ENCODE measurements around the gene GOLGA2.

The GOLGA2 gene

DNA sequence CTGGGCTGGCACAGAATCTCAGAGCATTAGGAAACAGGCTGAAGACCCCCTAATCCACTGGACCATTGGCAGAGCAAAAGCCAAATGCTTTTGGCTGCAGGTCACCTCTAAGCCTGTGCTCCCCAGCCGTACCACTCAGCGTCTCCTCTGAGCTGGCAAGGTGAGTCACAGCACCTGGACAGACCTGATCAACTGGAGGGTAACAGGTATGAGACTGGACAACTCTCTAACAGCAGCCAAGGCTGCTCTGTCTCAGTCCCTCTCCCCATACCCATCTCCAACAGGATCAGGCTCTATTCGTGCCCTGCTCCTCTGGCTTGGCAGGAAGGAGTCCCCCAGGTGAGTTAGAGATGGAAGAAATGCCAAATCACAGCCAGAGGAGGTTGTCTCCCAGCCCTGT is 4.7 kb downstream of the GOLGA2 start:
- Histone ChIP-seq H3K9me3 (replicated peaks in 1 of 2; ENCODE audit: control insufficient read depth in 2 of 2, insufficient read depth in 1 of 2, low read depth in 1 of 2, low read length in 2 of 2) (no peaks in the 10 kb centered on the region), H3K18ac (ENCODE audit: low read length) (no peak overlapping the region), H3K27ac (replicated peaks; ENCODE audit: low read length) (no peak overlapping the region), H2AFZ (ENCODE audit: low read length) (no peak overlapping the region), H4K91ac (ENCODE audit: low read depth, low read length, poor library complexity) (no peak overlapping the region), H3K4ac (ENCODE audit: low read length) (no peak overlapping the region), H3K4me3 (ENCODE audit: low read length in 2 of 2) (no peak overlapping the region), H4K8ac (ENCODE audit: low read depth, low read length) (no peak overlapping the region), H3K36me3 (replicated peaks in 1 of 2; ENCODE audit: control insufficient read depth in 2 of 2, insufficient read depth in 2 of 2, low read length in 2 of 2) (peaks cover 20 to 66% of the 10 kb centered on the region in 2 donors), H2BK120ac (ENCODE audit: low read depth, low read length) (no peak overlapping the region), H3K9ac (ENCODE audit: low read depth, low read length, poor library complexity) (no peak overlapping the region), H3K4me2 (ENCODE audit: insufficient read depth, low read length, poor library complexity, severe bottlenecking) (no peak overlapping the region), H3K23ac (ENCODE audit: low read depth, low read length, poor library complexity) (no peak overlapping the region), H2AK5ac (ENCODE audit: low read depth, low read length) (no peak overlapping the region), H3K4me1 (ENCODE audit: control insufficient read depth in 2 of 2, insufficient read depth in 1 of 2, low read depth in 1 of 2, low read length in 2 of 2) (peaks cover 3 to 4% of the 10 kb centered on the region in 2 donors), H3K79me1 (ENCODE audit: low read depth, low read length) (peaks cover 2% of the 10 kb centered on the region), H3K27me3 (ENCODE audit: control insufficient read depth in 3 of 3, insufficient read depth in 3 of 3, low read depth in 1 of 3, low read length in 3 of 3) (peaks cover 0 to 2% (median 0%) of the 10 kb centered on the region in 3 experiments), H2BK12ac (ENCODE audit: low read length) (no peak overlapping the region), H2BK15ac (ENCODE audit: low read length) (no peak overlapping the region), H3K14ac (ENCODE audit: low read length) (no peak overlapping the region), H2BK5ac (ENCODE audit: low read length) (no peak overlapping the region)
- no peak for DNase-seq (ENCODE audit: low spot score)
- no CpG with 5 or more reads among the region's 3 CpGs for WGBS, 2 donors (ENCODE audit: extremely low coverage in 2 of 2, insufficient read length in 2 of 2, insufficient replicate concordance in 1 of 2)

DNA sequence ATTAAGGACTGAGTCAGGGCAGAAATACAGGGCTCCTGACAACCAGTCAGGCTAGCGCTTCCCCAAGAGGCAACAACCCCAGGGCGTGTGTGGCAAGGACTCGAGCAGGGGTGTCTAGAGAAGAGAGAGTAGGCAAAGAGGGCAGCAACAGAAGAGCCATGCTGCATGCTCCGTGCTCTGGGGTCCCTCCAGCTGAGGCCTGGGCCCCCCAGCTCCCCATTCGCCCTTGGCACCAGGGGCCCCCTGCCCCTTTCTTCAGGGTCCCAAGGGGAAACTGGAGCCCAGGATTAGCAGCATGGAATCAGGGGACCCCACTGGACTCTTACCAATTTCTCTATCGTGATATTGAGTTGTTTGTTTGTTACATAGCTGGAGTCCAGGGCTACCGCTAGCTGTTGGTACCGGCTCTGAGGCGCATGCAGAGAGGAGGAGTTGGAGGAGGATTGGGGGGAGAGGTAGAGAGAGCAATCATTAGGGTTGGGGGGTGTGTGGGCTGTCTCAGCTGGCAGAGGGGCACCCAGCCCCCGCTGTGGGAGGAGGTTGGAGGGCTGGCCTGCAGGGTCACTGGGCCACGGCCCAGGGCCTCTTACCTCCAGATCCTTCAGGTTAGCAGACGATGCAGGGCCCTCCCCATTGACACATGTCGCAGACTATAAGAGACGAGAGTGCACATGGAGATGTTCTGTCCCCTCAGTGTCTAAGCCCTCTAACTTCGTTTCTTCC is 8.8 kb downstream of the GOLGA2 start:
- H3K14ac ChIP-seq (ENCODE audit: low read length), result no peak overlapping the region
- H2AK5ac ChIP-seq (ENCODE audit: low read depth, low read length), result no peak overlapping the region
- no peaks in the 10 kb centered on the region for H3K27me3 ChIP-seq (ENCODE audit: control insufficient read depth in 3 of 3, insufficient read depth in 3 of 3, low read depth in 1 of 3, low read length in 3 of 3)
- no peak overlapping the region for H2AFZ ChIP-seq (ENCODE audit: low read length)
- no peak overlapping the region for H2BK120ac ChIP-seq (ENCODE audit: low read depth, low read length)
- no peak overlapping the region for H3K9ac ChIP-seq (ENCODE audit: low read depth, low read length, poor library complexity)
- no peak overlapping the region for H3K27ac ChIP-seq (replicated peaks; ENCODE audit: low read length)
- H4K91ac ChIP-seq (ENCODE audit: low read depth, low read length, poor library complexity), result no peak overlapping the region
- H3K4me1 ChIP-seq (ENCODE audit: control insufficient read depth in 2 of 2, insufficient read depth in 1 of 2, low read depth in 1 of 2, low read length in 2 of 2), result no peaks in the 10 kb centered on the region
- H2BK12ac ChIP-seq (ENCODE audit: low read length), result no peak overlapping the region
- no peak overlapping the region for H3K4me3 ChIP-seq (ENCODE audit: low read length in 2 of 2)
- H2BK5ac ChIP-seq (ENCODE audit: low read length), result no peak overlapping the region
- no peak overlapping the region for H3K23ac ChIP-seq (ENCODE audit: low read depth, low read length, poor library complexity)
- peaks cover 29 to 78% of the 10 kb centered on the region in 2 donors for H3K36me3 ChIP-seq (replicated peaks in 1 of 2; ENCODE audit: control insufficient read depth in 2 of 2, insufficient read depth in 2 of 2, low read length in 2 of 2)
- no peak for DNase-seq (ENCODE audit: low spot score)
- no peaks in the 10 kb centered on the region for H3K79me1 ChIP-seq (ENCODE audit: low read depth, low read length)
- H3K9me3 ChIP-seq (replicated peaks in 1 of 2; ENCODE audit: control insufficient read depth in 2 of 2, insufficient read depth in 1 of 2, low read depth in 1 of 2, low read length in 2 of 2), result no peaks in the 10 kb centered on the region
- H4K8ac ChIP-seq (ENCODE audit: low read depth, low read length), result no peak overlapping the region
- H2BK15ac ChIP-seq (ENCODE audit: low read length), result no peak overlapping the region
- no peak overlapping the region for H3K4me2 ChIP-seq (ENCODE audit: insufficient read depth, low read length, poor library complexity, severe bottlenecking)
- no CpG with 5 or more reads among the region's 15 CpGs for WGBS, 2 donors (ENCODE audit: extremely low coverage in 2 of 2, insufficient read length in 2 of 2, insufficient replicate concordance in 1 of 2)
- no peak overlapping the region for H3K18ac ChIP-seq (ENCODE audit: low read length)
- H3K4ac ChIP-seq (ENCODE audit: low read length), result no peak overlapping the region

DNA sequence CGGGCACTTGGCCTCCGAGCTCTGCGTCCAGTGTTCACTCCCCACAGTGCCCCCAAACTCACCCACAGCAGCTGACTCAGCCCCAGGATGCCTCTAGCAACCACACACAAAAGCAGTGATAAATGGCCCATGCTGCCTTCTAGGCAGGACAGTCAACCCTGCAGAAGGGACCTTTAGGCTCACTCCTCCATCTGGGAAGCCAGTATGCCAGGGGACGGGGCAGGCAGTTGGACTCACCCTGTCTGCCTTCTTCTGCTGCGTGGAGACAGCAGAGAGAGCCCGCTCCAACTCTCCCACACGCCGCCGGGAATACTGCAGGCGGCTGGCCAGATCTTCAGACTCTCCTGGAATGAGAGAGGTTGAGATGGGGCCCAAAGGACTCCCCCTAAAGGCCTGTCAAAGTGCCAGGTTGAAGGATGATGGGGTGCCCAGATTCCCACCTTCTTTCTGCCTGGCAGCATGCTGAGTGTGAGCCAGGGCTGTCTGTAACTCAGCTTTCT is 10.4 kb downstream of the GOLGA2 start:
- Histone ChIP-seq H3K14ac (ENCODE audit: low read length) (no peak overlapping the region), H3K23ac (ENCODE audit: low read depth, low read length, poor library complexity) (no peak overlapping the region), H3K27me3 (ENCODE audit: control insufficient read depth in 3 of 3, insufficient read depth in 3 of 3, low read depth in 1 of 3, low read length in 3 of 3) (no peaks in the 10 kb centered on the region), H2AFZ (ENCODE audit: low read length) (no peak overlapping the region), H3K4me1 (ENCODE audit: control insufficient read depth in 2 of 2, insufficient read depth in 1 of 2, low read depth in 1 of 2, low read length in 2 of 2) (no peaks in the 10 kb centered on the region), H4K91ac (ENCODE audit: low read depth, low read length, poor library complexity) (no peak overlapping the region), H3K9me3 (replicated peaks in 1 of 2; ENCODE audit: control insufficient read depth in 2 of 2, insufficient read depth in 1 of 2, low read depth in 1 of 2, low read length in 2 of 2) (no peaks in the 10 kb centered on the region), H2BK120ac (ENCODE audit: low read depth, low read length) (no peak overlapping the region), H3K4me3 (ENCODE audit: low read length in 2 of 2) (no peak overlapping the region), H3K79me1 (ENCODE audit: low read depth, low read length) (peaks cover under 1% of the 10 kb centered on the region), H3K36me3 (replicated peaks in 1 of 2; ENCODE audit: control insufficient read depth in 2 of 2, insufficient read depth in 2 of 2, low read length in 2 of 2) (peaks cover 34 to 82% of the 10 kb centered on the region in 2 donors), H3K4me2 (ENCODE audit: insufficient read depth, low read length, poor library complexity, severe bottlenecking) (no peak overlapping the region), H3K4ac (ENCODE audit: low read length) (no peak overlapping the region), H2AK5ac (ENCODE audit: low read depth, low read length) (no peak overlapping the region), H3K9ac (ENCODE audit: low read depth, low read length, poor library complexity) (no peak overlapping the region), H3K27ac (replicated peaks; ENCODE audit: low read length) (no peak overlapping the region), H2BK5ac (ENCODE audit: low read length) (no peak overlapping the region), H4K8ac (ENCODE audit: low read depth, low read length) (no peak overlapping the region), H2BK15ac (ENCODE audit: low read length) (no peak overlapping the region), H2BK12ac (ENCODE audit: low read length) (no peak overlapping the region), H3K18ac (ENCODE audit: low read length) (no peak overlapping the region)
- DNase-seq (ENCODE audit: low spot score), result no peak
- no CpG with 5 or more reads among the region's 10 CpGs for WGBS, 2 donors (ENCODE audit: extremely low coverage in 2 of 2, insufficient read length in 2 of 2, insufficient replicate concordance in 1 of 2)

DNA sequence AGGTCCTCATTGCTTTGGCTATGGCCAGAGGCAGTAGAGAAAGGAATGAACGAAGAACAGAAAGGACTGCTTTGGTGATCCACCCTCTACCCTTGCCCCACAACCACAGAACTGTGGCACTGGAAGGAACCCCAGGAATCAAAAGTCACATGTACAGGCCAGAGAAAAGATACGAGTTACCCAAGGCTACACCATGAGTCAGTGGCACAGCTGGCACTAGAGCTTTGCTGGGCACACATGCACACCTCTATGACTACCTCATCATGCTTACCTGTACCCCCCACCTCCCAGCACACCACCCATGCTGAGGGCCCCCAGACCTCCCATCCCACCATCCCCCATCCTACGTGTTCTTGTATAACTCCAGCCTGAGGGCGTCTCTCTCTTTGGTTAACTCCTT is 13.1 kb downstream of the GOLGA2 start:
- DNase-seq (ENCODE audit: low spot score), result no peak
- Histone ChIP-seq H4K8ac (ENCODE audit: low read depth, low read length) (no peak overlapping the region), H3K18ac (ENCODE audit: low read length) (no peak overlapping the region), H3K4me2 (ENCODE audit: insufficient read depth, low read length, poor library complexity, severe bottlenecking) (no peak overlapping the region), H2AK5ac (ENCODE audit: low read depth, low read length) (no peak overlapping the region), H2BK12ac (ENCODE audit: low read length) (no peak overlapping the region), H3K14ac (ENCODE audit: low read length) (no peak overlapping the region), H3K4me1 (ENCODE audit: control insufficient read depth in 2 of 2, insufficient read depth in 1 of 2, low read depth in 1 of 2, low read length in 2 of 2) (no peaks in the 10 kb centered on the region), H3K9ac (ENCODE audit: low read depth, low read length, poor library complexity) (no peak overlapping the region), H3K79me1 (ENCODE audit: low read depth, low read length) (peaks cover 2% of the 10 kb centered on the region), H2AFZ (ENCODE audit: low read length) (no peak overlapping the region), H3K9me3 (replicated peaks in 1 of 2; ENCODE audit: control insufficient read depth in 2 of 2, insufficient read depth in 1 of 2, low read depth in 1 of 2, low read length in 2 of 2) (no peaks in the 10 kb centered on the region), H2BK120ac (ENCODE audit: low read depth, low read length) (no peak overlapping the region), H3K27ac (replicated peaks; ENCODE audit: low read length) (no peak overlapping the region), H3K4me3 (ENCODE audit: low read length in 2 of 2) (no peak overlapping the region), H3K4ac (ENCODE audit: low read length) (no peak overlapping the region), H3K27me3 (ENCODE audit: control insufficient read depth in 3 of 3, insufficient read depth in 3 of 3, low read depth in 1 of 3, low read length in 3 of 3) (no peaks in the 10 kb centered on the region), H2BK5ac (ENCODE audit: low read length) (no peak overlapping the region), H4K91ac (ENCODE audit: low read depth, low read length, poor library complexity) (no peak overlapping the region), H3K36me3 (replicated peaks in 1 of 2; ENCODE audit: control insufficient read depth in 2 of 2, insufficient read depth in 2 of 2, low read length in 2 of 2) (peaks cover 40 to 87% of the 10 kb centered on the region in 2 donors), H3K23ac (ENCODE audit: low read depth, low read length, poor library complexity) (no peak overlapping the region), H2BK15ac (ENCODE audit: low read length) (no peak overlapping the region)
- WGBS, 2 donors (ENCODE audit: extremely low coverage in 2 of 2, insufficient read length in 2 of 2, insufficient replicate concordance in 1 of 2), result no CpG with 5 or more reads among the region's 4 CpGs

Measured in neuronal stem cell (in vitro differentiated cells).